MCF 10A (cell line): ENCODE results near the gene LIX1L. TPM values are rescaled to one million over a fixed set of nuclear protein-coding genes. Genes with fewer than 3 reads are reported as not detected.
A peak's percentile ranks its signal among the peaks of the same experiment; 100 is the strongest.

Experiments used
- BruUV-seq: library from RNA; stranded (reverse); fragments of 400-500 nt; replicated peaks from 2 replicates; lab custom pipeline; 2021; lab: Mats Ljungman, UMichigan
- CTCF ChIA-PET: fragments of 300-600 bp; sonication (Branson Sonifier 250); formaldehyde crosslinking; extraction: SDS; loops from one replicate; lab custom pipeline; 2021; ENCODE audit warnings: antibody characterized with exemption, inconsistent platforms; lab: Yijun Ruan, JAX
- POLR2A ChIA-PET: fragments of 300-600, 350-650 bp; sonication (Branson Sonifier 250); formaldehyde crosslinking; extraction: SDS; loops from one replicate; lab custom pipeline; 2020; ENCODE audit warnings: antibody characterized with exemption, inconsistent platforms; lab: Yijun Ruan, JAX
- DNase-seq: peaks from one replicate; pipeline ENCODE4 v3.0.0-alpha.2; 2018; ENCODE audit not compliant: unreplicated experiment
- H3K27ac Mint-ChIP-seq: one replicate; pipeline ENCODE4 v1.8.0; 2022; ENCODE audit warnings: mild to moderate bottlenecking, low read depth, mixed read lengths; ENCODE audit not compliant: unreplicated experiment
- H3K27me3 Mint-ChIP-seq: one replicate; pipeline ENCODE4 v1.8.0; 2022; ENCODE audit warnings: mixed read lengths; ENCODE audit not compliant: insufficient read depth, unreplicated experiment
- H3K36me3 Mint-ChIP-seq: one replicate; pipeline ENCODE4 v1.8.0; 2022; ENCODE audit warnings: mild to moderate bottlenecking, moderate library complexity, mixed read lengths; ENCODE audit not compliant: insufficient read depth, unreplicated experiment
- H3K4me1 Mint-ChIP-seq: one replicate; pipeline ENCODE4 v1.8.0; 2022; ENCODE audit warnings: mixed read lengths; ENCODE audit not compliant: insufficient read depth, unreplicated experiment
- H3K4me3 Mint-ChIP-seq: one replicate; pipeline ENCODE4 v1.8.0; 2022; ENCODE audit warnings: mild to moderate bottlenecking, moderate library complexity, mixed read lengths; ENCODE audit not compliant: unreplicated experiment
- H3K9me3 Mint-ChIP-seq: one replicate; pipeline ENCODE4 v1.8.0; 2022; ENCODE audit warnings: mixed read lengths; ENCODE audit not compliant: unreplicated experiment
- CTCF ChIP-seq: fragments of 200-600 bp; IDR thresholded peaks from one replicate; pipeline ENCODE4 v1.8.0; 2022; ENCODE audit warnings: antibody characterized with exemption, mild to moderate bottlenecking; ENCODE audit not compliant: unreplicated experiment
- intact Hi-C: fragments of 100-400 bp; cut with micrococcal nuclease; formaldehyde crosslinking; loops from 2 replicates; pipeline ENCODE4 v1.14.1; 2022
- total RNA-seq: library from RNA; stranded (reverse); gene quantifications from 2 replicates; pipeline ENCODE4 v1.2.3, GENCODE V29; 2022

Gene LIX1L
- total RNA-seq, 1 experiment from 2014 or later, result 42.1 TPM

GRCh38 chr1:145986551-145986950, 28.7 kb upstream of the LIX1L start:
- Mint-ChIP-seq H3K27ac (peak overlapping the region; percentile 11), H3K9me3 (no peaks in the 10 kb centered on the region), H3K36me3 (peaks cover 34% of the 10 kb centered on the region), H3K4me3 (no peak overlapping the region), H3K4me1 (peaks cover 33% of the 10 kb centered on the region), H3K27me3 (no peaks in the 10 kb centered on the region)
- ChIA-PET POLR2A (interaction anchor here (1.1 to 28.8 kb wide), 6 partner anchors 0 to 67 kb away, joined by 4 to 1309 read pairs (median 118); partner anchors contain the start of genes ANKRD34A, LIX1L, POLR3GL and TXNIP), CTCF (interaction anchor here (0.6 to 24.2 kb wide), 3 partner anchors 8 to 60 kb away, joined by 3 to 773 read pairs (median 139); partner anchors contain the start of gene HJV)
- no TSS peak for BruUV-seq
- no peak for TF ChIP-seq CTCF
- intact Hi-C loops, result loop anchor here (1.0 kb wide), 1 partner anchor 10 kb away; the partner anchor contains the start of gene TXNIP
- DNase-seq, result no peak

DNA sequence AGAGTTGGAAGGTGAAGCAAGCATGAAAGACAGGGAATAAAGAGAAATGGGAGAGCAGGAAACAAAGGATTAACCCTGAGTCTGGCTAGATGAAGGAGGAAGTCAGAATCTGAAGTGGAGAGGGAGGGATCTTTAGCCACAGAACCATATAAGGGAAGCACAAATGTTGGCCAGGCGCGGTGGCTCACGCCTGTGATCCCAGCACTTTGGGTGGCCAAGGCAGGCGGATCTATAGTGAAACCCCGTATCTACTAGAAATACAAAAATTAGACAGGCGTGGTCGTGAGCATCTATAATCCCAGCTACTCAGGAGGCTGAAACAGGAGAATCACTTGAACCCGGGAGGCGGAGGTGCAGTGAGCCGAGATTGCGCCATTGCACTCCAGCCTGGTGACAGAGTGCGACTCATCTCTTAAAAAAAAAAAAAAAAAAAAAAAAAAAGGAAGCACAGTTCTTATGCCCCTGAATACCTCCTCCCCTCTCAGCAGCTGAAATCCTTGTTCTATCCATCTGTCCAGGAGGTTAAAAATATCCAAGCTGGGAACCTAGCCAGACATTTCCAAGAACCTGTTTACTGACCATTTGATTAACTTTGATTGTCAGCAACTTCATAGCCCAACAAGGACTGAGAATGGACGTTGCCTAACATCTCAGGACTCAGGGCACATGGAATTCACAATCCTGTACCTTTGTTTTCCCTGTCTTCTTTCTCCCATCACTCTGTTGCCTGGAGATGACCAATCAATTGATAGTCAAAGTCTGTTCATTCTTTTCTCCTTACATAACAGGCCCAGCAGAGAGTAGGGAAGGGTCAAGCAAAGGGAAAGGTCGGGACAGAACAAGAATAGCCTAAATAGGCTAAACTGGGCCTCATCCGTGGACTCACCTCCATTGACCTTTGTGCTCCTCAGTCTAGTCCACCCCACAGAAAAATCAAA, 28.0 kb upstream of the LIX1L start:
- TF ChIP-seq CTCF, result no peak
- intact Hi-C loops, result loop anchor here (1.0 kb wide), 1 partner anchor 11 kb away; the partner anchor contains the start of gene TXNIP
- peak; percentile 88 for DNase-seq
- H3K27me3 Mint-ChIP-seq, result no peaks in the 10 kb centered on the region
- H3K27ac Mint-ChIP-seq, result peak overlapping the region; percentile 73
- POLR2A ChIA-PET, result interaction anchor here (0.6 to 24.2 kb wide), 8 partner anchors 15 to 95 kb away, joined by 4 to 1309 read pairs (median 7); partner anchors contain the start of genes ANKRD34A, LIX1L, POLR3GL and RBM8A
- H3K4me3 Mint-ChIP-seq, result peak overlapping the region; percentile 32
- BruUV-seq, result no TSS peak
- CTCF ChIA-PET, result interaction anchor here (0.6 to 24.2 kb wide), 3 partner anchors 26 to 75 kb away, joined by 3 to 773 read pairs (median 3); partner anchors contain the start of gene HJV
- peaks cover 27% of the 10 kb centered on the region for H3K36me3 Mint-ChIP-seq
- no peaks in the 10 kb centered on the region for H3K9me3 Mint-ChIP-seq
- peaks cover 31% of the 10 kb centered on the region for H3K4me1 Mint-ChIP-seq

DNA sequence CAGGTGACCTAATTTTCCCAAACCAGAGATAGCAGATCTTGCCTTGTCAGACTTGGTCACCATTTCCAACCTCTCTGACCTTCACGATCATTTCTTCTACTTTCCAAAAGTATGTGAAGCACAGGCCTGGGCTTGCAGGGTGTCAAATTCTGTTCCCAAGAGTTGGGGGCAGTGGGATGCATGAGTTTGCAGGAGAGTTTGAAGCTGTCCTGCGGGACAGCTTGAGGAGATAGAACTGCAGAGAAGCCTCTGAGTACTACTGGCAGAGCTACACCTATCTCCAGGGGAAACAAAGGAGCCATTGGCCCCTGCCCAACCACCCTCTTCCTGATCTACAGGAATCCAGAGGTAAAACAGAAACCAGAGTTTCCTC, 27.3 kb upstream of the LIX1L start:
- H3K4me1 Mint-ChIP-seq, result peaks cover 31% of the 10 kb centered on the region
- no peaks in the 10 kb centered on the region for H3K9me3 Mint-ChIP-seq
- H3K36me3 Mint-ChIP-seq, result peaks cover 20% of the 10 kb centered on the region
- BruUV-seq, result no TSS peak
- peak overlapping the region; percentile 32 for H3K4me3 Mint-ChIP-seq
- H3K27me3 Mint-ChIP-seq, result no peaks in the 10 kb centered on the region
- H3K27ac Mint-ChIP-seq, result peak overlapping the region; percentile 73
- POLR2A ChIA-PET, result interaction anchor here (0.6 to 24.2 kb wide), 5 partner anchors 16 to 94 kb away, joined by 4 to 1309 read pairs (median 9); partner anchors contain the start of genes ANKRD34A, POLR3GL, RBM8A and TXNIP
- intact Hi-C loops, result no loop called here
- no peak for TF ChIP-seq CTCF
- no peak for DNase-seq
- CTCF ChIA-PET, result interaction anchor here (1.0 to 24.2 kb wide), 2 partner anchors 27 to 74 kb away, joined by 3 to 773 read pairs; partner anchors contain the start of gene HJV
